K562 (cell line): ENCODE results near the gene GATAD1. TPM values are rescaled to one million over a fixed set of nuclear protein-coding genes. Genes with fewer than 3 reads are reported as not detected.

ENCODE experiments used
- FOXK2 ChIP-seq, 2 experiments: fragments of 450-650 bp; IDR thresholded peaks in 1 of 2; conservative IDR thresholded peaks in 1 of 2; 2 replicates each; pipeline ENCODE4 v1.6.1; 2016; ENCODE audit warnings: low read depth in 2 of 2, mild to moderate bottlenecking in 1 of 2
- KLF16 ChIP-seq: IDR thresholded peaks from 2 replicates; pipeline ENCODE4 v1.6.1; 2016; ENCODE audit warnings: antibody characterized with exemption
- REST ChIP-seq, 2 experiments: fragments of 450-650 bp; formaldehyde crosslinking in 1 of 2; IDR thresholded peaks; 2 replicates each; pipeline versions ENCODE4 v1.4.0 to v1.6.1; 2014 to 2020; ENCODE audit warnings: mild to moderate bottlenecking in 2 of 2, borderline replicate concordance in 1 of 2, low read depth in 1 of 2
- polyA plus RNA-seq, 8 experiments: library from polyadenylated mRNA; depleted of rRNA in 4 of 8; stranded (reverse) in 5 of 8; unstranded in 3 of 8; fragments of >200 nt; fragmentation: Nextera tagmentation in 2 of 8; fragmentation: Illumina TruSeq in 1 of 8; extraction: Ambion mirVana in 2 of 8; extraction: Trizol in 1 of 8; gene quantifications; 2 replicates each; pipeline versions ENCODE4 v1.2.1 to v1.2.3, GENCODE V29; 2011 to 2014; ENCODE audit warnings: inconsistent platforms in 1 of 8, missing spikeins in 1 of 8
- total RNA-seq, 7 experiments: library from RNA; depleted of rRNA in 6 of 7; stranded (reverse); fragments of >200 nt in 6 of 7; fragmentation: Illumina TruSeq in 2 of 7; extraction: Trizol in 2 of 7; gene quantifications; 2 replicates each; pipeline versions ENCODE4 v1.2.1 to v1.2.3, GENCODE V29; 2011 to 2021; ENCODE audit warnings: low replicate concordance in 1 of 7
- TF ChIP-seq, protein P1 (sequence below): fragments of 450-650 bp; IDR thresholded peaks from 2 replicates; pipeline ENCODE4 v1.6.1; 2016; ENCODE audit warnings: mild to moderate bottlenecking, moderate library complexity

GATAD1 gene
- total and polyA plus RNA-seq, 9 of the 15 experiments (the other 6 are each of a cell fraction or from before 2014, with no cell fraction given), result 9.3 to 67.7 (median 34.3) TPM

- TF ChIP-seq, protein P1, sequence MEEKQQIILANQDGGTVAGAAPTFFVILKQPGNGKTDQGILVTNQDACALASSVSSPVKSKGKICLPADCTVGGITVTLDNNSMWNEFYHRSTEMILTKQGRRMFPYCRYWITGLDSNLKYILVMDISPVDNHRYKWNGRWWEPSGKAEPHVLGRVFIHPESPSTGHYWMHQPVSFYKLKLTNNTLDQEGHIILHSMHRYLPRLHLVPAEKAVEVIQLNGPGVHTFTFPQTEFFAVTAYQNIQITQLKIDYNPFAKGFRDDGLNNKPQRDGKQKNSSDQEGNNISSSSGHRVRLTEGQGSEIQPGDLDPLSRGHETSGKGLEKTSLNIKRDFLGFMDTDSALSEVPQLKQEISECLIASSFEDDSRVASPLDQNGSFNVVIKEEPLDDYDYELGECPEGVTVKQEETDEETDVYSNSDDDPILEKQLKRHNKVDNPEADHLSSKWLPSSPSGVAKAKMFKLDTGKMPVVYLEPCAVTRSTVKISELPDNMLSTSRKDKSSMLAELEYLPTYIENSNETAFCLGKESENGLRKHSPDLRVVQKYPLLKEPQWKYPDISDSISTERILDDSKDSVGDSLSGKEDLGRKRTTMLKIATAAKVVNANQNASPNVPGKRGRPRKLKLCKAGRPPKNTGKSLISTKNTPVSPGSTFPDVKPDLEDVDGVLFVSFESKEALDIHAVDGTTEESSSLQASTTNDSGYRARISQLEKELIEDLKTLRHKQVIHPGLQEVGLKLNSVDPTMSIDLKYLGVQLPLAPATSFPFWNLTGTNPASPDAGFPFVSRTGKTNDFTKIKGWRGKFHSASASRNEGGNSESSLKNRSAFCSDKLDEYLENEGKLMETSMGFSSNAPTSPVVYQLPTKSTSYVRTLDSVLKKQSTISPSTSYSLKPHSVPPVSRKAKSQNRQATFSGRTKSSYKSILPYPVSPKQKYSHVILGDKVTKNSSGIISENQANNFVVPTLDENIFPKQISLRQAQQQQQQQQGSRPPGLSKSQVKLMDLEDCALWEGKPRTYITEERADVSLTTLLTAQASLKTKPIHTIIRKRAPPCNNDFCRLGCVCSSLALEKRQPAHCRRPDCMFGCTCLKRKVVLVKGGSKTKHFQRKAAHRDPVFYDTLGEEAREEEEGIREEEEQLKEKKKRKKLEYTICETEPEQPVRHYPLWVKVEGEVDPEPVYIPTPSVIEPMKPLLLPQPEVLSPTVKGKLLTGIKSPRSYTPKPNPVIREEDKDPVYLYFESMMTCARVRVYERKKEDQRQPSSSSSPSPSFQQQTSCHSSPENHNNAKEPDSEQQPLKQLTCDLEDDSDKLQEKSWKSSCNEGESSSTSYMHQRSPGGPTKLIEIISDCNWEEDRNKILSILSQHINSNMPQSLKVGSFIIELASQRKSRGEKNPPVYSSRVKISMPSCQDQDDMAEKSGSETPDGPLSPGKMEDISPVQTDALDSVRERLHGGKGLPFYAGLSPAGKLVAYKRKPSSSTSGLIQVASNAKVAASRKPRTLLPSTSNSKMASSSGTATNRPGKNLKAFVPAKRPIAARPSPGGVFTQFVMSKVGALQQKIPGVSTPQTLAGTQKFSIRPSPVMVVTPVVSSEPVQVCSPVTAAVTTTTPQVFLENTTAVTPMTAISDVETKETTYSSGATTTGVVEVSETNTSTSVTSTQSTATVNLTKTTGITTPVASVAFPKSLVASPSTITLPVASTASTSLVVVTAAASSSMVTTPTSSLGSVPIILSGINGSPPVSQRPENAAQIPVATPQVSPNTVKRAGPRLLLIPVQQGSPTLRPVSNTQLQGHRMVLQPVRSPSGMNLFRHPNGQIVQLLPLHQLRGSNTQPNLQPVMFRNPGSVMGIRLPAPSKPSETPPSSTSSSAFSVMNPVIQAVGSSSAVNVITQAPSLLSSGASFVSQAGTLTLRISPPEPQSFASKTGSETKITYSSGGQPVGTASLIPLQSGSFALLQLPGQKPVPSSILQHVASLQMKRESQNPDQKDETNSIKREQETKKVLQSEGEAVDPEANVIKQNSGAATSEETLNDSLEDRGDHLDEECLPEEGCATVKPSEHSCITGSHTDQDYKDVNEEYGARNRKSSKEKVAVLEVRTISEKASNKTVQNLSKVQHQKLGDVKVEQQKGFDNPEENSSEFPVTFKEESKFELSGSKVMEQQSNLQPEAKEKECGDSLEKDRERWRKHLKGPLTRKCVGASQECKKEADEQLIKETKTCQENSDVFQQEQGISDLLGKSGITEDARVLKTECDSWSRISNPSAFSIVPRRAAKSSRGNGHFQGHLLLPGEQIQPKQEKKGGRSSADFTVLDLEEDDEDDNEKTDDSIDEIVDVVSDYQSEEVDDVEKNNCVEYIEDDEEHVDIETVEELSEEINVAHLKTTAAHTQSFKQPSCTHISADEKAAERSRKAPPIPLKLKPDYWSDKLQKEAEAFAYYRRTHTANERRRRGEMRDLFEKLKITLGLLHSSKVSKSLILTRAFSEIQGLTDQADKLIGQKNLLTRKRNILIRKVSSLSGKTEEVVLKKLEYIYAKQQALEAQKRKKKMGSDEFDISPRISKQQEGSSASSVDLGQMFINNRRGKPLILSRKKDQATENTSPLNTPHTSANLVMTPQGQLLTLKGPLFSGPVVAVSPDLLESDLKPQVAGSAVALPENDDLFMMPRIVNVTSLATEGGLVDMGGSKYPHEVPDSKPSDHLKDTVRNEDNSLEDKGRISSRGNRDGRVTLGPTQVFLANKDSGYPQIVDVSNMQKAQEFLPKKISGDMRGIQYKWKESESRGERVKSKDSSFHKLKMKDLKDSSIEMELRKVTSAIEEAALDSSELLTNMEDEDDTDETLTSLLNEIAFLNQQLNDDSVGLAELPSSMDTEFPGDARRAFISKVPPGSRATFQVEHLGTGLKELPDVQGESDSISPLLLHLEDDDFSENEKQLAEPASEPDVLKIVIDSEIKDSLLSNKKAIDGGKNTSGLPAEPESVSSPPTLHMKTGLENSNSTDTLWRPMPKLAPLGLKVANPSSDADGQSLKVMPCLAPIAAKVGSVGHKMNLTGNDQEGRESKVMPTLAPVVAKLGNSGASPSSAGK, result peak; percentile 79
- TF ChIP-seq REST (IDR thresholded peaks at IDR 0.05; ENCODE audit: borderline replicate concordance) (peak; percentile 82; the same call in 1 of the 2 replicates), REST (CRISPR knock-in tag; IDR thresholded peaks at IDR 0.05; ENCODE audit: low read depth) (no peak), KLF16 (peak; percentile 49; the same call in 1 of the 2 replicates), FOXK2 (conservative IDR thresholded peaks at IDR 0.05 in 1 of 2, IDR thresholded peaks at IDR 0.05 in 1 of 2; ENCODE audit: low read depth in 2 of 2) (0 out of 4 replicates have a peak, but pooled peaks of 1 of the 2 experiments have one; percentile 33)
These were observed 375 bp upstream of the GATAD1 start (continued) for GRCh38 chr7:92446869-92447344.
